ENCODE results near the gene SLC16A3. TPM values are rescaled to one million over a fixed set of nuclear protein-coding genes. Genes with fewer than 3 reads are reported as not detected.

Gene SLC16A3
- polyA plus RNA-seq, 1 of the 3 experiments (the other 2 are of a cell fraction): 70.7 TPM

GRCh38 chr17:82231312-82231561, 2.4 kb downstream of the SLC16A3 start:
- no peaks in the 10 kb centered on the region for H3K9me2 ChIP-seq
- CTCF ChIA-PET: interaction anchor here (0.7 kb wide), 1 partner anchor 91 kb away, joined by 3 read pairs; no protein-coding TSS in a partner anchor
- H3K27me3 ChIP-seq (ENCODE audit: insufficient read depth): no peaks in the 10 kb centered on the region
- peaks cover under 1% of the 10 kb centered on the region for H3F3A ChIP-seq (replicated peaks; ENCODE audit: insufficient read depth)
- no peaks in the 10 kb centered on the region for H3K9me3 ChIP-seq
- no peak overlapping the region for H2AFZ ChIP-seq (ENCODE audit: low read depth)
- no peak overlapping the region for H3K4me3 ChIP-seq (ENCODE audit: low read depth in 2 of 2, low read length in 1 of 2)
- TF ChIP-seq SIN3A (IDR thresholded peaks at IDR 0.05; ENCODE audit: borderline replicate concordance, low read depth, low read length): no peak
- no peak for TF ChIP-seq EZH2phosphoT487 (IDR thresholded peaks at IDR 0.05; ENCODE audit: borderline replicate concordance, low read depth)
- TF ChIP-seq, protein P1, sequence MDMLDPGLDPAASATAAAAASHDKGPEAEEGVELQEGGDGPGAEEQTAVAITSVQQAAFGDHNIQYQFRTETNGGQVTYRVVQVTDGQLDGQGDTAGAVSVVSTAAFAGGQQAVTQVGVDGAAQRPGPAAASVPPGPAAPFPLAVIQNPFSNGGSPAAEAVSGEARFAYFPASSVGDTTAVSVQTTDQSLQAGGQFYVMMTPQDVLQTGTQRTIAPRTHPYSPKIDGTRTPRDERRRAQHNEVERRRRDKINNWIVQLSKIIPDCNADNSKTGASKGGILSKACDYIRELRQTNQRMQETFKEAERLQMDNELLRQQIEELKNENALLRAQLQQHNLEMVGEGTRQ (IDR thresholded peaks at IDR 0.05; ENCODE audit: borderline replicate concordance, low read depth, low read length): no peak
- TF ChIP-seq, protein P2, sequence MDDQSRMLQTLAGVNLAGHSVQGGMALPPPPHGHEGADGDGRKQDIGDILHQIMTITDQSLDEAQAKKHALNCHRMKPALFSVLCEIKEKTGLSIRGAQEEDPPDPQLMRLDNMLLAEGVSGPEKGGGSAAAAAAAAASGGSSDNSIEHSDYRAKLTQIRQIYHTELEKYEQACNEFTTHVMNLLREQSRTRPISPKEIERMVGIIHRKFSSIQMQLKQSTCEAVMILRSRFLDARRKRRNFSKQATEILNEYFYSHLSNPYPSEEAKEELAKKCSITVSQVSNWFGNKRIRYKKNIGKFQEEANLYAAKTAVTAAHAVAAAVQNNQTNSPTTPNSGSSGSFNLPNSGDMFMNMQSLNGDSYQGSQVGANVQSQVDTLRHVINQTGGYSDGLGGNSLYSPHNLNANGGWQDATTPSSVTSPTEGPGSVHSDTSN (IDR thresholded peaks at IDR 0.05): no peak
- TF ChIP-seq, protein P3, sequence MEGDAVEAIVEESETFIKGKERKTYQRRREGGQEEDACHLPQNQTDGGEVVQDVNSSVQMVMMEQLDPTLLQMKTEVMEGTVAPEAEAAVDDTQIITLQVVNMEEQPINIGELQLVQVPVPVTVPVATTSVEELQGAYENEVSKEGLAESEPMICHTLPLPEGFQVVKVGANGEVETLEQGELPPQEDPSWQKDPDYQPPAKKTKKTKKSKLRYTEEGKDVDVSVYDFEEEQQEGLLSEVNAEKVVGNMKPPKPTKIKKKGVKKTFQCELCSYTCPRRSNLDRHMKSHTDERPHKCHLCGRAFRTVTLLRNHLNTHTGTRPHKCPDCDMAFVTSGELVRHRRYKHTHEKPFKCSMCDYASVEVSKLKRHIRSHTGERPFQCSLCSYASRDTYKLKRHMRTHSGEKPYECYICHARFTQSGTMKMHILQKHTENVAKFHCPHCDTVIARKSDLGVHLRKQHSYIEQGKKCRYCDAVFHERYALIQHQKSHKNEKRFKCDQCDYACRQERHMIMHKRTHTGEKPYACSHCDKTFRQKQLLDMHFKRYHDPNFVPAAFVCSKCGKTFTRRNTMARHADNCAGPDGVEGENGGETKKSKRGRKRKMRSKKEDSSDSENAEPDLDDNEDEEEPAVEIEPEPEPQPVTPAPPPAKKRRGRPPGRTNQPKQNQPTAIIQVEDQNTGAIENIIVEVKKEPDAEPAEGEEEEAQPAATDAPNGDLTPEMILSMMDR (IDR thresholded peaks at IDR 0.05): no peak
- TF ChIP-seq GATA2 (CRISPR knock-in tag; IDR thresholded peaks at IDR 0.05): no peak
- no peak for TF ChIP-seq TAF1 (IDR thresholded peaks at IDR 0.05; ENCODE audit: borderline replicate concordance, low read depth, low read length)
- TF ChIP-seq MAX (IDR thresholded peaks at IDR 0.05; ENCODE audit: low read depth): no peak
- no peak for TF ChIP-seq RXRA (IDR thresholded peaks at IDR 0.05; ENCODE audit: borderline replicate concordance, low read depth)
- TF ChIP-seq, protein P4, sequence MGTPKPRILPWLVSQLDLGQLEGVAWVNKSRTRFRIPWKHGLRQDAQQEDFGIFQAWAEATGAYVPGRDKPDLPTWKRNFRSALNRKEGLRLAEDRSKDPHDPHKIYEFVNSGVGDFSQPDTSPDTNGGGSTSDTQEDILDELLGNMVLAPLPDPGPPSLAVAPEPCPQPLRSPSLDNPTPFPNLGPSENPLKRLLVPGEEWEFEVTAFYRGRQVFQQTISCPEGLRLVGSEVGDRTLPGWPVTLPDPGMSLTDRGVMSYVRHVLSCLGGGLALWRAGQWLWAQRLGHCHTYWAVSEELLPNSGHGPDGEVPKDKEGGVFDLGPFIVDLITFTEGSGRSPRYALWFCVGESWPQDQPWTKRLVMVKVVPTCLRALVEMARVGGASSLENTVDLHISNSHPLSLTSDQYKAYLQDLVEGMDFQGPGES (IDR thresholded peaks at IDR 0.05; ENCODE audit: low read depth, low read length): no peak
- TF ChIP-seq RAD21 (IDR thresholded peaks at IDR 0.05; ENCODE audit: low read length): no peak
- TF ChIP-seq FOSL2 (IDR thresholded peaks at IDR 0.05; ENCODE audit: borderline replicate concordance, low read depth): no peak
- TF ChIP-seq FOXM1 (IDR thresholded peaks at IDR 0.05; ENCODE audit: low read depth): no peak
- no peak for TF ChIP-seq SMC3 (IDR thresholded peaks at IDR 0.05; ENCODE audit: low read depth, low read length)
- no peak for TF ChIP-seq GABPA (IDR thresholded peaks at IDR 0.05; ENCODE audit: low read depth)
- TF ChIP-seq RFX5 (IDR thresholded peaks at IDR 0.05; ENCODE audit: low read length): no peak
- no peak for TF ChIP-seq NFIC (IDR thresholded peaks at IDR 0.05; ENCODE audit: borderline replicate concordance)
- no peak for TF ChIP-seq MXI1 (IDR thresholded peaks at IDR 0.05; ENCODE audit: low read depth, low read length)
- TF ChIP-seq POLR2AphosphoS5 (IDR thresholded peaks at IDR 0.05; ENCODE audit: low read depth, low read length): no peak
- no peak for DNase-seq
- H3K4me2 ChIP-seq: peak overlapping the region; percentile 19; the same call in 1 of the 2 replicates
- POLR2A ChIA-PET: interaction anchor here (0.6 kb wide), 1 partner anchor 17 kb away, joined by 3 read pairs; no protein-coding TSS in a partner anchor
- peaks cover 79% of the 10 kb centered on the region for H3K79me2 ChIP-seq (ENCODE audit: insufficient read depth)
- no peak overlapping the region for H3K27ac ChIP-seq (ENCODE audit: low read depth in 2 of 2, low read length in 1 of 2)
- peaks cover 9 to 11% of the 10 kb centered on the region in 2 experiments; a peak in 2 of 4 replicates for H3K4me1 ChIP-seq (ENCODE audit: control insufficient read depth in 1 of 2, insufficient read depth in 2 of 2, low read depth in 1 of 2, low read length in 1 of 2)
- 72% methylated on average over 16 of the region's 18 CpGs for WGBS (ENCODE audit: low lambda C conversion rate)
- no peak overlapping the region for H3K9ac ChIP-seq
- peaks cover 0 to 7% of the 10 kb centered on the region in 2 experiments for H3K36me3 ChIP-seq (replicated peaks in 1 of 2; ENCODE audit: control insufficient read depth in 1 of 2, insufficient read depth in 2 of 2, low read length in 1 of 2)
- H4K20me1 ChIP-seq (ENCODE audit: insufficient read depth): peaks cover 34% of the 10 kb centered on the region

Data from SK-N-SH (cell line).